Sigmoid colon (tissue), 7 donors: Measurements from ENCODE around the gene UBE3B. TPM values are rescaled to one million over a fixed set of nuclear protein-coding genes. Genes with fewer than 3 reads are reported as not detected.

Experiments
- DNase-seq: peaks from one replicate; pipeline ENCODE4 v3.0.0-alpha.2; 2019
- H3K27ac ChIP-seq, 4 donors: fragments of 200-600 bp; sonication (generic); one replicate each; pipeline ENCODE4 v1.5.1; 2016 to 2019; ENCODE audit warnings: mild to moderate bottlenecking in 1 of 4
- H3K27me3 ChIP-seq, 3 donors: fragments of 200-600 bp; sonication (generic); one replicate each; pipeline ENCODE4 v1.5.1; 2019; ENCODE audit warnings: mild to moderate bottlenecking in 1 of 3
- H3K36me3 ChIP-seq, 4 donors: fragments of 200-600 bp; sonication (generic); one replicate each; pipeline ENCODE4 v1.5.1; 2016 to 2019
- H3K4me1 ChIP-seq, 4 donors: fragments of 200-600 bp; sonication (generic); one replicate each; pipeline ENCODE4 v1.5.1; 2017 to 2019
- H3K4me3 ChIP-seq, 4 donors: fragments of 200-600 bp; sonication (generic); one replicate each; pipeline ENCODE4 v1.5.1; 2017 to 2019; ENCODE audit warnings: mild to moderate bottlenecking in 2 of 4, moderate library complexity in 1 of 4
- H3K9me3 ChIP-seq, 4 donors: fragments of 200-600 bp in 3 of 4; sonication (generic) in 3 of 4; one replicate each; pipeline versions ENCODE4 v1.5.1 to v1.6.1; 2013 to 2019
- EP300 ChIP-seq, 4 donors: sonication (generic); formaldehyde crosslinking; IDR thresholded peaks; one replicate each; pipeline ENCODE4 v1.6.1; 2017; ENCODE audit warnings: antibody characterized with exemption in 4 of 4
- POLR2A ChIP-seq, 2 donors: fragments of 450-650 bp; IDR thresholded peaks; one replicate each; pipeline ENCODE4 v1.6.1; 2016; ENCODE audit warnings: antibody characterized with exemption in 2 of 2, mild to moderate bottlenecking in 2 of 2, moderate library complexity in 2 of 2
- POLR2AphosphoS5 ChIP-seq, 4 donors: sonication (generic); formaldehyde crosslinking; IDR thresholded peaks; one replicate each; pipeline ENCODE4 v1.6.1; 2017; ENCODE audit warnings: antibody characterized with exemption in 4 of 4
- WGBS, 2 donors: extraction: QIAGEN DNeasy Blood & Tissue Kit; methylation state at CpG; one replicate each; pipeline ENCODE4 v1.1.7; 2013; 5-methylcytosine and 5-hydroxymethylcytosine counted together
- intact Hi-C: fragments of 100-400 bp; cut with DNase I; formaldehyde crosslinking; loops from one replicate; pipeline ENCODE4 v1.15.1; 2023
- polyA plus RNA-seq, 3 donors: library from polyadenylated mRNA; stranded (reverse); fragments of 200-250 nt; gene quantifications; one replicate each; pipeline ENCODE4 v1.2.3, GENCODE V29; 2013
- total RNA-seq, 4 donors: library from RNA; depleted of rRNA; stranded (reverse); fragments of >200 nt; gene quantifications; one replicate each; pipeline ENCODE4 v1.1.0, GENCODE V29; 2016
- TF ChIP-seq, protein P1 (sequence below), 4 experiments: fragments of 450-650 bp in 3 of 4; fragments of 200-600 bp in 1 of 4; IDR thresholded peaks; one replicate each; pipeline ENCODE4 v1.5.1; 2016 to 2019; ENCODE audit warnings: antibody characterized with exemption in 4 of 4, mild to moderate bottlenecking in 3 of 4, moderate library complexity in 2 of 4
- donor health status: healthy with polysubstance abuse.
- donor health status: Bipolar disorder and iron deficiency.
- donor health status: healthy.

The UBE3B gene
- total and polyA plus RNA-seq, 7 donors = 15.3 to 67.7 (median 48.4) TPM

DNA sequence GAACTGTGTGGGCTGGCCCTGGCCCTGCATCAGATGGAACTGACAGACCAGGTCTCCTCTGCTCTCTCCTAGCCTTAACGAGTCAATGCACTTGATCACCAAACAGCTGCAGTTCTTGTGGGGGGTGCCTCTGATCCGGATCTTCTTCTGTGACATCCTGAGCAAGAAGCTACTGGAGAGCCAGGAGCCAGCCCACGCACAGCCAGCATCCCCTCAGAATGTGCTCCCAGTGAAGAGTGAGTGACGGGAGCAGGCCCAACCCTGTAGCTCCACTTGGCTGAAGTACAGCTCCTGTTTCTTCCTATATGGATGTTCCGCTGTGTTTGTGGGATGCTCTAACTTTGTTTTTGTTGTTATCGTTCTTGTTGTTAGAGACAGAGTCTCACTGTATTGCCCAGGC is 23.9 kb downstream of the UBE3B start:
- intact Hi-C loops = no loop called here
- Histone ChIP-seq H3K9me3 (no peaks in the 10 kb centered on the region), H3K4me3 (no peak overlapping the region), H3K27ac (no peak overlapping the region), H3K36me3 (peaks cover 31 to 100% (median 74%) of the 10 kb centered on the region in 4 donors), H3K4me1 (no peaks in the 10 kb centered on the region), H3K27me3 (no peaks in the 10 kb centered on the region)
- 95% methylated on average over 6 of the region's 6 CpGs for WGBS, 2 donors
- TF ChIP-seq, protein P1, sequence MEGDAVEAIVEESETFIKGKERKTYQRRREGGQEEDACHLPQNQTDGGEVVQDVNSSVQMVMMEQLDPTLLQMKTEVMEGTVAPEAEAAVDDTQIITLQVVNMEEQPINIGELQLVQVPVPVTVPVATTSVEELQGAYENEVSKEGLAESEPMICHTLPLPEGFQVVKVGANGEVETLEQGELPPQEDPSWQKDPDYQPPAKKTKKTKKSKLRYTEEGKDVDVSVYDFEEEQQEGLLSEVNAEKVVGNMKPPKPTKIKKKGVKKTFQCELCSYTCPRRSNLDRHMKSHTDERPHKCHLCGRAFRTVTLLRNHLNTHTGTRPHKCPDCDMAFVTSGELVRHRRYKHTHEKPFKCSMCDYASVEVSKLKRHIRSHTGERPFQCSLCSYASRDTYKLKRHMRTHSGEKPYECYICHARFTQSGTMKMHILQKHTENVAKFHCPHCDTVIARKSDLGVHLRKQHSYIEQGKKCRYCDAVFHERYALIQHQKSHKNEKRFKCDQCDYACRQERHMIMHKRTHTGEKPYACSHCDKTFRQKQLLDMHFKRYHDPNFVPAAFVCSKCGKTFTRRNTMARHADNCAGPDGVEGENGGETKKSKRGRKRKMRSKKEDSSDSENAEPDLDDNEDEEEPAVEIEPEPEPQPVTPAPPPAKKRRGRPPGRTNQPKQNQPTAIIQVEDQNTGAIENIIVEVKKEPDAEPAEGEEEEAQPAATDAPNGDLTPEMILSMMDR (IDR thresholded peaks at IDR 0.05) = no peak
- TF ChIP-seq POLR2AphosphoS5 (IDR thresholded peaks at IDR 0.05) (no peak), EP300 (IDR thresholded peaks at IDR 0.05) (no peak), POLR2A (IDR thresholded peaks at IDR 0.05) (no peak)
- DNase-seq = no peak

DNA sequence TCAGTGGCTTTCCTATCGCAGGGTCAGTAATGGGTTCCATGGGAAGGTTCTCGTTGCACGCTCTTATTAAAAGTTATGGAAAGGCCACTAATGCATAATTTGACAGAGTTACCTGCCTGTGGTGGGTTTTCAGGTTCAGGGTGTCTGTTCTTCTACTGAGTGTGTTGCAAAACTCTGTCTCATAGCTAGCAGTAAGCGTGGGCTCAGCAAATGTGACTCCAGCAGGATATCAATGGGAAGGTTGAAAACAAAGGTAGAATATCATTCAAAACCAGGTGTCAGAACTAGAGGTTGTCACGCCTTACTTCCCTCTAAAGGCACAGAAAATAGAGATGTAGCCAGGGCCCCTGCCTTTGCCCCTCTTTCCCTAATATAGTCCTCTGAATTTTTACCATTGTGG is 24.9 kb downstream of the UBE3B start:
- 95 to 96% methylated on average over 5 of the region's 5 CpGs for WGBS, 2 donors
- Histone ChIP-seq H3K36me3 (peaks cover 36 to 100% (median 85%) of the 10 kb centered on the region in 4 donors), H3K9me3 (no peaks in the 10 kb centered on the region), H3K4me1 (no peaks in the 10 kb centered on the region), H3K27me3 (no peaks in the 10 kb centered on the region), H3K4me3 (no peak overlapping the region), H3K27ac (no peak overlapping the region)
- DNase-seq = no peak
- TF ChIP-seq EP300 (IDR thresholded peaks at IDR 0.05) (no peak), POLR2AphosphoS5 (IDR thresholded peaks at IDR 0.05) (no peak), POLR2A (IDR thresholded peaks at IDR 0.05) (no peak)
- TF ChIP-seq, protein P1 (IDR thresholded peaks at IDR 0.05) = no peak
- intact Hi-C loops = no loop called here

DNA sequence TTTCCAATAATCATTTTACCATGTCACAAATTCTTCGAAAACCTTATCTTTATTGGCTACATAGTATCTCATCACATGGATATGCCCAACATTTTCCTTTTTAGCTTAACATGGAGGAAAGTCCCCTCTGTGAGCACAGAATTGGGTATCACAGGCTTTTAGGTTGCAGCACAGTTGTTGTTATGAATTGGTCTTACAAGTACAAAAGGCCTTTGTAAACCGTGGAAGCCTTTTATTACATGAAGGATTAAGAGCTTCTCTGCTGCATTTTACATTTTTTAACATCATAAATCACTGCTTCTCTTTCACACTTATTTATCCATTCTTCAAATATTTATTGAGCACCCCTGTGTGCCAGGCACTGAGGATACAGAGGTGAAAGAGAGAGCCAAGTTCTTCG is 26.2 kb downstream of the UBE3B start:
- Histone ChIP-seq H3K27ac (no peak overlapping the region), H3K9me3 (no peaks in the 10 kb centered on the region), H3K4me3 (no peak overlapping the region), H3K27me3 (no peaks in the 10 kb centered on the region), H3K36me3 (peaks cover 35 to 100% (median 85%) of the 10 kb centered on the region in 4 donors), H3K4me1 (no peaks in the 10 kb centered on the region)
- 70 to 72% methylated on average over 3 of the region's 3 CpGs for WGBS, 2 donors
- no peak for DNase-seq
- intact Hi-C loops = no loop called here
- TF ChIP-seq EP300 (IDR thresholded peaks at IDR 0.05) (no peak), POLR2A (IDR thresholded peaks at IDR 0.05) (no peak), POLR2AphosphoS5 (IDR thresholded peaks at IDR 0.05) (no peak)
- TF ChIP-seq, protein P1 (IDR thresholded peaks at IDR 0.05) = no peak

DNA sequence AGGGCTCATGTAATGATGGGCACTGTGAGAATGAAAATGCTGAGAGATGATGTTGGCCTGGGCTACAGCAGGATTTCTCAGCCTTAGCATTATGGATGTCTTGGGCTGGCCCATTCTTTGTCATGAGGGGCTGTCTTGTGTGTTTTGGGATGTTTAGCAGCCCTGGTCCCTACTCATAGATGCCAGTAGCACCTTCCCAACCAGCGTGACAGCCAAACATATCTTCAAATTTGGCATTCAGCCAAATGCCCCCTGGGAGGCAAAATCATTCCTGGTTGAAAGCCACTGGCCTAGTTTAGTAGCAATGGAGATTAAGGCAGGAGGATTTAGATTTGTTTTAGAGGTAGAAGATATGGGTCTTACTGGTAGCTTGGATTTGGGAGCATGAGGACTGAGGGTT is 26.6 kb downstream of the UBE3B start:
- no peaks in the 10 kb centered on the region for H3K4me1 ChIP-seq
- intact Hi-C loops = no loop called here
- H3K4me3 ChIP-seq = no peak overlapping the region
- H3K27ac ChIP-seq = no peak overlapping the region
- H3K27me3 ChIP-seq = no peaks in the 10 kb centered on the region
- no peak for DNase-seq
- TF ChIP-seq POLR2AphosphoS5 (IDR thresholded peaks at IDR 0.05) = no peak
- no peak for TF ChIP-seq POLR2A (IDR thresholded peaks at IDR 0.05)
- no peak for TF ChIP-seq EP300 (IDR thresholded peaks at IDR 0.05)
- TF ChIP-seq, protein P1 (IDR thresholded peaks at IDR 0.05) = no peak
- H3K36me3 ChIP-seq = peaks cover 39 to 100% (median 81%) of the 10 kb centered on the region in 4 donors
- no peaks in the 10 kb centered on the region for H3K9me3 ChIP-seq
- 68 to 81% methylated on average over 1 of the region's 1 CpG for WGBS, 2 donors

DNA sequence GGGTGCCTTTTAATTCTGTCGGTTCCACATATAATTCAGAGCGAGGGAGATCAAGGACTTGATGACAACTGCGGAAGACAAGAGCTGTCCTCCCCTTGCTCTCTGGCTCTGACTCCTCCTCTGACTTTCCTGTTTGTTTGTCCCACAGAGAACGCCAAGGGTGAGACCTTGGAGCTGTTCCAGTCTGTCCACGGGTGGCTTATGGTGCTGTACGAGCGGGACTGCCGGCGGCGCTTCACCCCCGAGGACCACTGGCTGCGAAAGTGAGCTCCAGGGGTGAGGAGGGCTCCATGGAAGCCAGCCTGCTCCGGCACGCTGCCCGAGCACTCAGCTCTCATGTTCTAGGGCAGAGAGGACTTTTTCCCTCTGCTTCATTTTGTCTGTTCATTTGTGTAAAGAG is 32.8 kb downstream of the UBE3B start:
- no peaks in the 10 kb centered on the region for H3K9me3 ChIP-seq
- H3K4me1 ChIP-seq = no peaks in the 10 kb centered on the region
- TF ChIP-seq POLR2AphosphoS5 (IDR thresholded peaks at IDR 0.05) (no peak), POLR2A (IDR thresholded peaks at IDR 0.05) (no peak), EP300 (IDR thresholded peaks at IDR 0.05) (no peak)
- TF ChIP-seq, protein P1 (IDR thresholded peaks at IDR 0.05) = no peak
- 93 to 95% methylated on average over 15 of the region's 15 CpGs for WGBS, 2 donors
- DNase-seq = no peak
- intact Hi-C loops = no loop called here
- H3K27ac ChIP-seq = no peak overlapping the region
- H3K4me3 ChIP-seq = no peak overlapping the region
- H3K36me3 ChIP-seq = peaks cover 51 to 100% (median 75%) of the 10 kb centered on the region in 4 donors
- H3K27me3 ChIP-seq = no peaks in the 10 kb centered on the region
